MM.1S (cell line): ENCODE results near the gene TPX2.

Experiments
- DNase-seq: peaks from one replicate; pipeline ENCODE4 v3.0.0-alpha.2; 2015
- H2AFZ ChIP-seq: fragments of 300-600 bp; sonication (generic); 2 replicates; pipeline ENCODE4 v1.6.0; 2016; ENCODE audit warnings: antibody characterized with exemption, low read length
- H3F3A ChIP-seq: fragments of 300-600 bp; sonication (generic); 2 replicates; pipeline ENCODE4 v1.6.1; 2016; ENCODE audit warnings: mild to moderate bottlenecking, antibody characterized with exemption, low read length, moderate library complexity, mixed read lengths; ENCODE audit not compliant: insufficient read depth
- H3K27ac ChIP-seq: fragments of 300-600 bp; sonication (generic); 2 replicates; pipeline ENCODE4 v1.5.1; 2016; ENCODE audit warnings: mild to moderate bottlenecking, low read length
- H3K27me3 ChIP-seq: fragments of 300-600 bp; sonication (generic); replicated peaks from 2 replicates; pipeline ENCODE4 v1.6.0; 2016; ENCODE audit warnings: low read length; ENCODE audit not compliant: insufficient read depth
- H3K36me3 ChIP-seq: fragments of 300-600 bp; sonication (generic); replicated peaks from 2 replicates; pipeline ENCODE4 v1.6.1; 2016; ENCODE audit warnings: mild to moderate bottlenecking, low read length, mixed read lengths; ENCODE audit not compliant: insufficient read depth
- H3K4me1 ChIP-seq: fragments of 300-600 bp; sonication (generic); 2 replicates; pipeline ENCODE4 v1.6.1; 2016; ENCODE audit warnings: low read length, mixed read lengths
- H3K4me2 ChIP-seq: fragments of 300-600 bp; sonication (generic); 2 replicates; pipeline ENCODE4 v1.6.0; 2016; ENCODE audit warnings: low read depth, low read length
- H3K4me3 ChIP-seq: fragments of 300-600 bp; sonication (generic); 2 replicates; pipeline ENCODE4 v1.5.1; 2016; ENCODE audit warnings: low read length, mixed read lengths
- H3K79me2 ChIP-seq: fragments of 300-600 bp; sonication (generic); 2 replicates; pipeline ENCODE4 v1.6.1; 2016; ENCODE audit warnings: mixed run types, low read length, mixed read lengths
- H3K9ac ChIP-seq: fragments of 300-600 bp; sonication (generic); 2 replicates; pipeline ENCODE4 v1.6.1; 2016; ENCODE audit warnings: low read length, mixed read lengths
- H3K9me2 ChIP-seq: fragments of 300-600 bp; sonication (generic); replicated peaks from 2 replicates; pipeline ENCODE4 v1.6.1; 2016; ENCODE audit warnings: mild to moderate bottlenecking, low read length, mixed read lengths; ENCODE audit not compliant: insufficient read depth
- H3K9me3 ChIP-seq: fragments of 300-600 bp; sonication (generic); replicated peaks from 2 replicates; pipeline ENCODE4 v1.6.1; 2016; ENCODE audit warnings: mild to moderate bottlenecking, low read length, mixed read lengths; ENCODE audit not compliant: insufficient read depth
- H4K20me1 ChIP-seq: fragments of 300-600 bp; sonication (generic); 2 replicates; pipeline ENCODE4 v1.6.1; 2016; ENCODE audit warnings: mild to moderate bottlenecking, low read length, moderate library complexity, mixed read lengths; ENCODE audit not compliant: insufficient read depth
- CTCF ChIP-seq: fragments of 300-600 bp; sonication (generic); IDR thresholded peaks from 2 replicates; pipeline ENCODE4 v1.5.1; 2016; ENCODE audit warnings: antibody characterized with exemption, low read length, mixed read lengths
- EZH2 ChIP-seq: fragments of 300-600 bp; sonication (generic); optimal IDR thresholded peaks from 2 replicates; pipeline ENCODE3; 2017; ENCODE audit warnings: low read depth, mild to moderate bottlenecking, antibody characterized with exemption, low read length, mixed read lengths
- EZH2phosphoT487 ChIP-seq: fragments of 300-600 bp; sonication (generic); IDR thresholded peaks from 2 replicates; pipeline ENCODE4 v1.6.1; 2018; ENCODE audit warnings: antibody characterized with exemption, low read length

Gene TPX2

DNA sequence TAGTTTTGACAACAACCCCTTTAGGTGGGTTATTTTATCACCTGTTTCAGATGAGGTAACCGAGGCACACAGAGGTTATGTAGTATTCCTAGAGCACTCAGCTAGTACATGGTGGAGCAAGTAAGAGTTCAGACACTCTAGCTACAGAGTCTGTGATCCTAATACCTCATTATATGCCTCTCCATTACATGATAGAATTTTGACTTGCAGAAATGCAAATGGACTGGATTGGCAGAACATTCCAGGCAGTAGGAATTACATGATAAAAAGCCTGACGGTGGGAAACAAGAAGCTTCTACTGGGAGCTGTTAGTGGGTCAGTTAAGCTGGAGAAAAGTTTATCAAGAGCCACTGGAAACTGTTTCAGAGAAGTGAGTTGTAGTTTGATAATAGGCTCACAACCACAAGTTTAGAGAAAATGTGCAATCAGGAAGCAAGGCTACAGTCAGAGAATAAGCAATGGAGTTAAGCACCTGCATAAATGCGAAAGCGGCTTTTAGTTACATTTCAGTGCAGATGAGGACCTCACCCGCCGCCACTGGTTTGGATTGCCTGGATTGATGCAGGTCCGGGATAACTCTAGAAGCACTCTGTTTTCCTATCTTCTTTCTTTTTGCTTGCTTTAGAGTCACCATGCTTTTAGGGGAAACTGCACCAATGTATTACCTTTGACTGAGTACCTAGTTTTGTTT, 45.4 kb downstream of the TPX2 start:
- H4K20me1 ChIP-seq, result no peaks in the 10 kb centered on the region
- no peaks in the 10 kb centered on the region for H3F3A ChIP-seq
- no peak overlapping the region for H3K27ac ChIP-seq
- TF ChIP-seq EZH2phosphoT487 (no peak), CTCF (no peak), EZH2 (no peak)
- DNase-seq, result no peak
- H3K9me2 ChIP-seq, result no peaks in the 10 kb centered on the region
- H3K4me3 ChIP-seq, result no peak overlapping the region
- H3K79me2 ChIP-seq, result peaks cover 11% of the 10 kb centered on the region
- H2AFZ ChIP-seq, result no peak overlapping the region
- H3K9me3 ChIP-seq, result no peaks in the 10 kb centered on the region
- H3K36me3 ChIP-seq, result peaks cover 17% of the 10 kb centered on the region; the same call in 1 of the 2 replicates
- no peaks in the 10 kb centered on the region for H3K4me1 ChIP-seq
- no peaks in the 10 kb centered on the region for H3K27me3 ChIP-seq
- no peak overlapping the region for H3K9ac ChIP-seq
- no peak overlapping the region for H3K4me2 ChIP-seq

DNA sequence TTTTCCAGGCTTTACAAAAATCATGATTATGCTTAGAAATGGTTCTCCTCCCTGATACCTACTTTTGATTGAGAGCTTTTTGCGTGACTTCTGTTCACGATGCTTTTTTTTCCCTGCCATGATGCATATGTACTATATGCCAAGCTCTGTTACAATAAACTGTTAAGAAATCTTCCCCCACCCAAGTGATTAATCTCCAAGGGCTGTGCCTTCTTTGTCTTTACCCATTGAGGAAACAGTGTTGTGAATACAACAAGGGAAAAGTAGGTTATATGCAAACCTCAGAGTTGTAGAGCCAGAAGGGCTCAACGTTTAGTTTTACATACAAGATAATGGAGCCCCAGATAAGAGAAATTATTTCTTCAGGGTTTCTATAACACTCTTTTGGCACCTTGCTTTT, 46.0 kb downstream of the TPX2 start:
- H3K79me2 ChIP-seq, result peaks cover 9% of the 10 kb centered on the region; the same call in 1 of the 2 replicates
- TF ChIP-seq EZH2 (no peak), EZH2phosphoT487 (no peak), CTCF (no peak)
- DNase-seq, result no peak
- H2AFZ ChIP-seq, result no peak overlapping the region
- H3F3A ChIP-seq, result no peaks in the 10 kb centered on the region
- H4K20me1 ChIP-seq, result no peaks in the 10 kb centered on the region
- H3K27ac ChIP-seq, result no peak overlapping the region
- no peaks in the 10 kb centered on the region for H3K9me2 ChIP-seq
- H3K4me2 ChIP-seq, result no peak overlapping the region
- H3K4me3 ChIP-seq, result no peak overlapping the region
- no peak overlapping the region for H3K9ac ChIP-seq
- no peaks in the 10 kb centered on the region for H3K4me1 ChIP-seq
- H3K9me3 ChIP-seq, result no peaks in the 10 kb centered on the region
- peaks cover 19% of the 10 kb centered on the region; the same call in 1 of the 2 replicates for H3K36me3 ChIP-seq
- no peaks in the 10 kb centered on the region for H3K27me3 ChIP-seq

GRCh38 chr20:31788578-31788977, 49.5 kb downstream of the TPX2 start:
- Histone ChIP-seq H2AFZ (no peak overlapping the region), H3K79me2 (0 out of 2 replicates have a peak, but pooled peaks cover 6% of the 10 kb centered on the region), H3K4me3 (no peak overlapping the region), H3K9me3 (no peaks in the 10 kb centered on the region), H3K36me3 (peaks cover 14% of the 10 kb centered on the region; the same call in 1 of the 2 replicates), H3K27ac (no peak overlapping the region), H3K27me3 (no peaks in the 10 kb centered on the region), H3F3A (no peaks in the 10 kb centered on the region), H4K20me1 (no peaks in the 10 kb centered on the region), H3K4me1 (no peaks in the 10 kb centered on the region), H3K9me2 (no peaks in the 10 kb centered on the region), H3K4me2 (no peak overlapping the region), H3K9ac (no peak overlapping the region)
- DNase-seq, result no peak
- TF ChIP-seq CTCF (no peak; the same call in 1 of the 2 replicates), EZH2phosphoT487 (no peak), EZH2 (no peak)
